Ovary (tissue), 3 donors: ENCODE results near the gene CTBP2.

Source experiments
- CTCF ChIP-seq, 3 donors: fragments of 450-650 bp in 2 of 3; fragments of 200-600 bp in 1 of 3; IDR thresholded peaks; one replicate each; pipeline versions ENCODE4 v1.5.1 to v1.8.0; 2016 to 2022; ENCODE audit warnings: antibody characterized with exemption in 3 of 3, mild to moderate bottlenecking in 1 of 3
- POLR2A ChIP-seq: fragments of 450-650 bp; IDR thresholded peaks from one replicate; pipeline ENCODE4 v1.6.1; 2017; ENCODE audit warnings: antibody characterized with exemption, mild to moderate bottlenecking, moderate library complexity
- donor health status: DM: no; HTN: no; CAD: no.

DNA sequence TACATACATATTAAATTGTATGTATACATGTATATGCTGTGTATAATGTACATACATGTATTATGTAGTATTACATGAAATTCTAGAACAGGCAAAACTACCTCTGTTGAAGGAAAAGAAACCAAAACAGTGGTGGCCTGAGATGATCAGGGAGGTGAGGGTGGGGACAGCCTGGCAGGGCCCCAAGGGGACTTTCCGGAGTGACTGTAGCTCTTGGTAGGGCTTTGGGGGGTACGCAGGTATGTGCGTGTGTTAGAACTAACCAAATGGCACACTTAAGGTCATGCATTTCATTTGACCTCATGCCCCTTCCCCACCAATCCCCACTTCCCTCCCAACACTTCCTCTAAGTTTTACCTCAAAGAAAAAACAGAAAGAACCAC, 31.3 kb downstream of the CTBP2 start:
- TF ChIP-seq CTCF (IDR thresholded peaks at IDR 0.05) (no peak), POLR2A (no peak)
